CD4-positive, alpha-beta memory T cell (primary cell): ENCODE measurements around the gene B4GALNT2. TPM values are rescaled to one million over a fixed set of nuclear protein-coding genes. Genes with fewer than 3 reads are reported as not detected.
"Not testable (repeated sequence)": the region's sequence is repeated elsewhere in the genome, so short reads cannot be mapped to it uniquely, and the experiment has no call there.

ENCODE experiments used
- CTCF ChIA-PET: fragments of 350-600 bp; sonication (Branson Sonifier 250); formaldehyde crosslinking; loops from one replicate; lab custom pipeline; 2021; ENCODE audit warnings: inconsistent platforms; ENCODE audit not compliant: partially characterized antibody; lab: Charles Lee
- POLR2A ChIA-PET: fragments of 350-600 bp; sonication (Branson Sonifier 250); formaldehyde crosslinking; loops from one replicate; lab custom pipeline; 2021; ENCODE audit not compliant: partially characterized antibody; lab: Charles Lee
- DNase-seq, 5 donors: peaks; one replicate each; pipeline versions ENCODE4 v3.0.0 to v3.0.0-alpha.2; 2020 to 2022; ENCODE audit warnings: mixed read lengths in 1 of 5
- H3K27ac ChIP-seq: one replicate; pipeline ENCODE4 v1.7.0; 2013; ENCODE audit warnings: low read depth, low read length
- H3K27me3 ChIP-seq: 2 replicates; pipeline ENCODE4 v1.7.0; 2013; ENCODE audit warnings: mild to moderate bottlenecking, low read length, moderate library complexity; ENCODE audit not compliant: insufficient read depth
- H3K36me3 ChIP-seq: 2 replicates; pipeline ENCODE4 v1.7.0; 2013; ENCODE audit warnings: mild to moderate bottlenecking, low read length, moderate library complexity; ENCODE audit not compliant: insufficient read depth
- H3K4me1 ChIP-seq: 2 replicates; pipeline ENCODE4 v1.7.0; 2013; ENCODE audit warnings: mild to moderate bottlenecking, low read length, moderate library complexity; ENCODE audit not compliant: insufficient read depth
- H3K4me3 ChIP-seq, 2 donors: one replicate each; pipeline ENCODE4 v1.7.0; 2013; ENCODE audit warnings: low read length in 2 of 2, mild to moderate bottlenecking in 1 of 2
- H3K9me3 ChIP-seq, 2 donors: one replicate each; pipeline ENCODE4 v1.7.0; 2013; ENCODE audit warnings: low read length in 2 of 2, control low read depth in 1 of 2; ENCODE audit not compliant: control insufficient read depth in 1 of 2
- H3K27ac Mint-ChIP-seq, 7 donors: one replicate each; pipeline ENCODE4 v1.8.0; 2020 to 2021; ENCODE audit warnings: mixed read lengths in 7 of 7, mild to moderate bottlenecking in 6 of 7, inconsistent platforms in 3 of 7, moderate library complexity in 3 of 7
- H3K27me3 Mint-ChIP-seq, 2 donors: one replicate each; pipeline ENCODE4 v1.8.0; 2020 to 2021; ENCODE audit warnings: mixed read lengths in 2 of 2
- H3K36me3 Mint-ChIP-seq, 2 donors: one replicate each; pipeline ENCODE4 v1.8.0; 2020 to 2021; ENCODE audit warnings: mixed read lengths in 2 of 2, inconsistent platforms in 1 of 2, mild to moderate bottlenecking in 1 of 2
- H3K4me1 Mint-ChIP-seq, 4 donors: one replicate each; pipeline ENCODE4 v1.8.0; 2020 to 2021; ENCODE audit warnings: mixed read lengths in 4 of 4, mild to moderate bottlenecking in 1 of 4
- H3K4me3 Mint-ChIP-seq, 8 donors: one replicate each; pipeline ENCODE4 v1.8.0; 2020 to 2021; ENCODE audit warnings: mixed read lengths in 8 of 8, mild to moderate bottlenecking in 7 of 8, moderate library complexity in 6 of 8, inconsistent platforms in 3 of 8
- H3K9me3 Mint-ChIP-seq, 8 donors: one replicate each; pipeline ENCODE4 v1.8.0; 2020 to 2021; ENCODE audit warnings: mixed read lengths in 8 of 8, mild to moderate bottlenecking in 5 of 8, inconsistent platforms in 3 of 8, moderate library complexity in 1 of 8
- intact Hi-C: fragments of 100-400 bp; cut with micrococcal nuclease; formaldehyde crosslinking; loops from one replicate; pipeline ENCODE4 v1.15.1; 2023
- polyA plus RNA-seq, 2 donors: library from polyadenylated mRNA; unstranded; fragments of 300-500 nt; fragmentation: Illumina TruSeq; gene quantifications; one replicate each; pipeline ENCODE4 v1.2.3, GENCODE V29; 2021
- total RNA-seq, 2 experiments: library from RNA; stranded (reverse); gene quantifications; one replicate each; pipeline ENCODE4 v1.2.3, GENCODE V29; 2021

The B4GALNT2 gene
- total and polyA plus RNA-seq, 4 experiments from 2014 or later = 0.06 TPM; not detected in 2

DNA sequence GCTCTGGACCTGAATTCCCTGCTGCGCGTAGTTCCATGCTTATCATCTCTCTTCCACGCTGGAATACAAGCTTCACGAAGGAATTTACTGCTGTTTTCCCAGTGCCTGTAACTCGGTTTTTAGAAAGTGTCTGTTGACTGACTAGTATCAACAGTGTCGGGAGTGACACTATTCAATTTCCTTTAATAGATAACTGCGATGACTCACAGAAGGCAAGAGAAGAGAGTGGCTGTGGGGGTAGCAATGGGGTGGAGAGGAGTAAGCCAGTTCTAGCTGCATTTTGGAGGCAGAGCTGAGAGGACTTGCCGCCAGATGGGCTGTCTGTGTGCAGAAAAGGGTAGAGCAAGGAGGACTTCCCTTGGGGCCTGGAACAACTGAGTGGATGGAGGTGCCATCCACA lies 25.2 kb downstream of the B4GALNT2 start:
- Mint-ChIP-seq H3K4me3 (no peak overlapping the region), H3K9me3 (no peaks in the 10 kb centered on the region), H3K27ac (no peak overlapping the region), H3K36me3 (no peaks in the 10 kb centered on the region), H3K27me3 (peaks cover 19 to 37% of the 10 kb centered on the region in 2 donors), H3K4me1 (no peaks in the 10 kb centered on the region)
- intact Hi-C loops = no loop called here
- Histone ChIP-seq H3K36me3 (no peaks in the 10 kb centered on the region), H3K27ac (no peak overlapping the region), H3K9me3 (no peaks in the 10 kb centered on the region), H3K4me3 (no peak overlapping the region), H3K4me1 (no peaks in the 10 kb centered on the region), H3K27me3 (peaks cover 4% of the 10 kb centered on the region)
- CTCF ChIA-PET = no interaction called here
- POLR2A ChIA-PET = no interaction called here
- no peak for DNase-seq

DNA sequence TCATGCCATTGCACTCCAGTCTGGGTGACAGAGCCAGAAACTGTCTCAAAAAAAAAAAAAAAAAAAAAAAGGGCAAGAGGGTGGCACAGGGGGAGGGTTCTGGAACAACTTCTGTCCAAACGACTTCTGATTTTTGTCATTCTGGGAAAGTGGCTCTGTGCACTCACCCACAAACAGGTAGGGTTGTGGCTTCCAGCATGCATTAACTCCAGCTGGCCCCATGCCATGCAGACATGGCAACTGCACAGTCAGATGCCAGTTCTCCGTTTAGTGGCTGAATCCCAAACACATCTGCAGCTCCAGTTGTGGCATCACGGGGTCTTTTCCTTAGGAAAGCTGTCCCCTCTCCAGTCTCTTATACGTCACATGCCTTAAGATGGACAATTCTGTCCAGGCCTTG lies 30.3 kb downstream of the B4GALNT2 start:
- DNase-seq = no peak
- Histone ChIP-seq H3K4me1 (no peaks in the 10 kb centered on the region), H3K27me3 (peaks cover 4% of the 10 kb centered on the region), H3K9me3 (no peaks in the 10 kb centered on the region), H3K27ac (no peak overlapping the region), H3K4me3 (no peak overlapping the region), H3K36me3 (no peaks in the 10 kb centered on the region)
- Mint-ChIP-seq H3K9me3 (no peaks in the 10 kb centered on the region), H3K27me3 (peaks cover 18 to 34% of the 10 kb centered on the region in 2 donors), H3K36me3 (no peaks in the 10 kb centered on the region), H3K27ac (no peak overlapping the region), H3K4me1 (no peaks in the 10 kb centered on the region), H3K4me3 (no peak overlapping the region)
- intact Hi-C loops = no loop called here
- POLR2A ChIA-PET = no interaction called here
- CTCF ChIA-PET = interaction anchor here (1.3 kb wide), 1 partner anchor 18 kb away, joined by 3 read pairs; no protein-coding TSS in a partner anchor

DNA sequence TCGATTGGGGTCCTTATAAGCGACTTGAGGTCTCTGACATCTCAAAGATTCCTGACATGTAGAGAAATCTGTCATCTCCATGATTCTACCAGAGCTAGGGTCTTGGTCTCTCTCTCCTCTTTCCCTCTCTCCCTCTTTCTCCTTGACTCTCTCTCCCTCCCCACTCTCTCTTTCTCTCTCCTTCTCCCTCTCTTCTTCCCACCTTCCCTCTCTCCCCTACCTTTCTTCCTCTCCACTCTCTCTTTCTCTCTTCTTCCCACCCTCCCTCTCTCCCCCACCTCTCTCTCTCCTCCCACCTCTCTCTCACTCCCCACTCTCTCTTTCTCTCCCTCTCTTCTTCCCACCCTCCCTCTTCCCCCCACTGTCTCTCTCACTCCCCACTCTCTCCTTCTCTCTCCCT lies 32.6 kb downstream of the B4GALNT2 start:
- H3K9me3 Mint-ChIP-seq = peaks cover 0 to 2% (median 0%) of the 10 kb centered on the region in 8 donors

DNA sequence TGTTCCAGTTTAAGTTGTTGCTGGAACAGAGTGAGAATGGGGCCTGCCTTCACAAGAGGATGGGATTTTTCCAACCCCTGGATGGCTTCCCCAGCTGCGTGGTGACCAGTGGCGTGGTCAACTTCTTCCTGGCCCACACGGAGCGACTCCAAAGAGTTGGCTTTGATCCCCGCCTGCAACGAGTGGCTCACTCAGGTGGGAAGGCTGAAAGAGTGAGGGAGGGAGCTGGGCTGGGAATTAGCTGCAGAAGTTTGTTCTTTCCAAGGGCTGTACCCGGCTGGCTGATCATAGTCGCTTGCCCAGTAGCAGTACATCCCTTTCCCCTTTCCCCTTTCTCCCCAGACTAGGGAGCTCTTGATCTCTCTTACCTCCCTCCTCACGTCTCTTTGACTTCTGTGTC lies 36.1 kb downstream of the B4GALNT2 start:
- H3K27me3 Mint-ChIP-seq = peaks cover 43 to 56% of the 10 kb centered on the region in 2 donors
- intact Hi-C loops = no loop called here
- no peak overlapping the region for H3K27ac ChIP-seq
- H3K4me1 ChIP-seq = no peaks in the 10 kb centered on the region
- no peak overlapping the region for H3K27ac Mint-ChIP-seq
- H3K9me3 Mint-ChIP-seq = peaks cover 3 to 25% (median 10%) of the 10 kb centered on the region in 8 donors
- peaks cover 11% of the 10 kb centered on the region for H3K27me3 ChIP-seq
- H3K4me1 Mint-ChIP-seq = no peaks in the 10 kb centered on the region
- H3K4me3 ChIP-seq = no peak overlapping the region
- H3K4me3 Mint-ChIP-seq = no peak overlapping the region
- DNase-seq = no peak
- no peaks in the 10 kb centered on the region for H3K9me3 ChIP-seq
- CTCF ChIA-PET = interaction anchor here (1.1 to 1.5 kb wide), 2 partner anchors 11 to 56 kb away, joined by 3 to 4 read pairs; no protein-coding TSS in a partner anchor
- no peaks in the 10 kb centered on the region for H3K36me3 ChIP-seq
- H3K36me3 Mint-ChIP-seq = peaks cover 1 to 3% of the 10 kb centered on the region in 2 donors
- POLR2A ChIA-PET = no interaction called here

More for the DNA sequence above, 32.6 kb downstream of the B4GALNT2 start:
- H3K9me3 ChIP-seq = no peaks in the 10 kb centered on the region
- Mint-ChIP-seq H3K27ac (no peak overlapping the region), H3K27me3 (peaks cover 31 to 36% of the 10 kb centered on the region in 2 donors), H3K4me1 (no peaks in the 10 kb centered on the region), H3K4me3 (no peak overlapping the region), H3K36me3 (no peaks in the 10 kb centered on the region)
- no peak for DNase-seq
- H3K4me1 ChIP-seq = no peaks in the 10 kb centered on the region
- no peak overlapping the region for H3K4me3 ChIP-seq
- no peak overlapping the region for H3K27ac ChIP-seq
- intact Hi-C loops = no loop called here
- no peaks in the 10 kb centered on the region for H3K36me3 ChIP-seq
- CTCF ChIA-PET = no interaction called here
- H3K27me3 ChIP-seq = peaks cover 11% of the 10 kb centered on the region
- POLR2A ChIA-PET = no interaction called here

DNA sequence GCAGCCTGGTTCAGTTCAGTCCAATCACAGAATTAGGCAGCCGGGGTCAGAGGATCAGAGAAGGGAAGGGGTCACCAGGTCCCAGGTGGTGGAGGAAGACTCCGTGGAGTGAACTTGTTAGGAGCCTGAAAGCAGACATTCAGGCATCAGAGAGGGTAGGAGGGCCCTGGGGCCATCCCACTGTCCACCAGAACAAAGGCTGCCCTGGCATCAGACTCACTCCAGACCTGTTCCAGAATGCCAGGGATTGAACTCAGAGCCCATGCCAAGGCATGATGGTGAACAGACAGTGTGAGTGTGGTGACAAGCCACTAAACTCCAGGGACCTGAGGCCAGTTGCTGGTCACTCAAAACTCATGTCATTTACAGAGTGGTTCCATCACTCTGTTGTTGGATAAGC lies 37.6 kb downstream of the B4GALNT2 start:
- H3K9me3 Mint-ChIP-seq = peaks cover 7 to 40% (median 21%) of the 10 kb centered on the region in 8 donors
- Histone ChIP-seq H3K9me3 (peaks cover 0 to 2% of the 10 kb centered on the region in 2 donors), H3K4me3 (no peak overlapping the region), H3K27me3 (peaks cover 11% of the 10 kb centered on the region), H3K27ac (no peak overlapping the region), H3K4me1 (no peaks in the 10 kb centered on the region), H3K36me3 (no peaks in the 10 kb centered on the region)
- ChIA-PET POLR2A (no interaction called here), CTCF (interaction anchor here (1.9 kb wide), 1 partner anchor 10 kb away, joined by 15 read pairs; no protein-coding TSS in a partner anchor)
- no peak for DNase-seq
- H3K36me3 Mint-ChIP-seq = peaks cover 7 to 11% of the 10 kb centered on the region in 2 donors
- H3K27ac Mint-ChIP-seq = no peak overlapping the region
- H3K27me3 Mint-ChIP-seq = peaks cover 50 to 62% of the 10 kb centered on the region in 2 donors
- H3K4me3 Mint-ChIP-seq = no peak overlapping the region
- H3K4me1 Mint-ChIP-seq = no peaks in the 10 kb centered on the region
- intact Hi-C loops = no loop called here

DNA sequence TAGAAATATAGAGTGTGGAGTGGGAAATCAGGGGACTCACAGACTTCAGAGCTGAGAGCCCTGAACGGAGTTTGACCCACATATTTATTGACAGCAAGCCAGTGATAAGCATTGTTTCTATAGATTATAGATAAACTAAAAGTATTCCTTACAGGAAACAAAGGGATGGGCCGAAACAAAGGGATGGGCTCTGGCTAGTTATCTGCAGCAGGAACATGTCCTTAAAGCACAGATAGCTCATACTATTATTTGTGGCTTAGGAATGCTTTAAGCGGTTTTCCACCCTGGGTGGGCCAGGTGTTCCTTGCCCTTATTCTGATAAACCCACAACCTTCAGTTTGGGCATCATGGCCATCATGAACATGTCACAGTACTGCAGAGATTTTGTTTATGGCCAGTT lies 38.1 kb downstream of the B4GALNT2 start:
- H3K4me1 ChIP-seq, intact Hi-C loops, H3K27ac Mint-ChIP-seq, H3K4me1 Mint-ChIP-seq, H3K36me3 ChIP-seq, H3K9me3 ChIP-seq, DNase-seq, H3K4me3 Mint-ChIP-seq, POLR2A ChIA-PET, H3K27ac ChIP-seq, H3K4me3 ChIP-seq: not testable (repeated sequence)
- H3K27me3 Mint-ChIP-seq = peaks cover 47 to 59% of the 10 kb centered on the region in 2 donors
- CTCF ChIA-PET = interaction anchor here (1.9 kb wide), 1 partner anchor 9 kb away, joined by 15 read pairs; no protein-coding TSS in a partner anchor
- H3K27me3 ChIP-seq = peaks cover 11% of the 10 kb centered on the region
- peaks cover 9 to 45% (median 26%) of the 10 kb centered on the region in 8 donors for H3K9me3 Mint-ChIP-seq
- H3K36me3 Mint-ChIP-seq = peaks cover 10 to 14% of the 10 kb centered on the region in 2 donors

DNA sequence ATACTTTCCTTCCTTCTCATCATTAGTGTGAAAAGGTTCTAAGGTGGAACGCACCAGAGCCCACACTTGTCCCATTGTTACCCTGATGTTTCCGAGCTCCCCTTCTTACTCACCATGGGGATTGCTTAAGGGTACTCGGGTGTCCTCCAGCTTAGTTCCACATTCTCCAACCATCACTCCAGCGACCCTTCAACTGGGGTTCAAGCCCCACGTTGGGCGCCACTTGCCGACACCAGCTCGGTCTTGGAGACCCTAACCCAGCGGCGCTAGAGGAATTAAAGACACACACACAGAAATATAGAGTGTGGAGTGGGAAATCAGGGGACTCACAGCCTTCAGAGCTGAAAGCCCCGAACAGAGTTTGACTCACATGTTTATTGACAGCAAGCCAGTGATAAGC lies 43.4 kb downstream of the B4GALNT2 start:
- H3K9me3 ChIP-seq = peaks cover 0 to 10% of the 10 kb centered on the region in 2 donors
- H3K4me3 Mint-ChIP-seq, H3K4me1 ChIP-seq, H3K4me3 ChIP-seq, H3K27ac ChIP-seq, H3K27ac Mint-ChIP-seq, POLR2A ChIA-PET, intact Hi-C loops, H3K36me3 ChIP-seq, DNase-seq, H3K4me1 Mint-ChIP-seq, H3K27me3 ChIP-seq: not testable (repeated sequence)
- CTCF ChIA-PET = interaction anchor here (1.1 to 1.2 kb wide), 2 partner anchors 48 to 52 kb away, joined by 5 read pairs; no protein-coding TSS in a partner anchor
- Mint-ChIP-seq H3K36me3 (peaks cover 14 to 18% of the 10 kb centered on the region in 2 donors), H3K27me3 (peaks cover 22 to 28% of the 10 kb centered on the region in 2 donors), H3K9me3 (peaks cover 9 to 57% (median 43%) of the 10 kb centered on the region in 8 donors)
